GM21825 (cell line): ENCODE results near the gene ERVW-1.
A peak's percentile ranks its signal among the peaks of the same experiment; 100 is the strongest.
"Not testable (repeated sequence)": the region's sequence is repeated elsewhere in the genome, so short reads cannot be mapped to it uniquely, and the experiment has no call there.

ENCODE experiments used
- ATAC-seq: cut with Tn5 transposase; IDR thresholded peaks from one replicate; pipeline ENCODE4 v1.9.1; 2021; ENCODE audit warnings: mild to moderate bottlenecking, moderate library complexity; ENCODE audit not compliant: unreplicated experiment

The ERVW-1 gene

GRCh38 chr7:92473989-92474388 is 3.8 kb downstream of the ERVW-1 start:
- ATAC-seq = not testable (repeated sequence)

- ATAC-seq = not testable (repeated sequence)
Observed at GRCh38 chr7:92468589-92468988, 9.2 kb downstream of the ERVW-1 start.

DNA sequence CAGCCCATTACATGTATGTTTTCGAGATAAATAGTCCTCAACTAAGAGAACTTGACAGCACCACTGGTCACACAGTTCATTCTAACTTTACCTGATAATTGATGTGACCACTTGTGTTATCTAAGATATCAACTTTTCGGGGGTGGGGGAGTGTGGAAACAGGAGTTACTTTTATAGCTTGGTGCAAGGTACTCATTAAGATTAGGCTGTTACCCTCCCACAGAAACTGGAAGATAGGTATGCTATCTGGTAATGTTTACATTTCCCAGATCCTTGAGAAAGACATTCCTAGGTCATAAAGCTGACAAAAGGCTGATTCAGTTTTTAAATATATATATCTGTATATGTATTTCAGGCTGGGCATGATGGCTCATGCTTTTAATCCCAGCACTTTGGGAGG is 11.1 kb downstream of the ERVW-1 start:
- no peak for ATAC-seq

DNA sequence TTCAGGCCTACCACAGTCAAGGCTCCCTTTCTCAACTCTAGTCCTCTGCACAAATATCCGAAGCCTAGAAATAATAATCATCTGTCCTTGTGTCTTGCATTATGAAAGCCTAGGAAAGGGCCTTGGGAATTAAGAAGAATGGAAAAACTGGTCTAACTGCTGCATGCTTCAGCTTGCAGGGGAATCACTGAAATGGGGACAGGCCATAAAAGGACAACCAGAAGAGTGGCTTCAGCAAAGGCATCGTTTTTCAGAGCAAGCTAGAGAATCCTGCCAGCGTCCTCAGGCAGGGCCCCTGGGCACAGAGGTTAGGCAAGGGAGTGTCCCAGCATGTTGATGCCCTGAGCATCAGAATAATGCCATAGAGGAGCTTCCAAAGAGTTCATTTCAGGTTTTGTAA is 13.2 kb downstream of the ERVW-1 start:
- ATAC-seq = no peak

DNA sequence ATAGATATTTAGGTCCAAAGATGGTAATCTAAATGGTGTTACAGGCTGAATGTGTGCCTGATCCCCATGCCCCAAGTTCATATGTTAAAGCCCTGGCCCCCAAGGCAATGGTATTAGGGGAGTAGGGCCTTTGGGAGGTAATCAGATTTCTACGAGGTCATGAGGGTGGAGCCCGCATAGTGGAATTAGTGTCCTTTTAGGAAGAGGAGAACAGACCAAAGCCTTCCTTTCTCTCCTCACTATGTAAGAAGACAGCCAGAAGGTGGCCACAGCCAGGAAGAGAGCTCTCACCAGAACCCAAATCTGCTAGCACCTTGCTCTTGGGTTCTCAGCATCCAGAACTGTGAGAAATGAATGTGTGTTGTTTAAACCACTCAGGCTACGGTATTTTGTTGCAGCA is 15.2 kb downstream of the ERVW-1 start:
- ATAC-seq = no peak

DNA sequence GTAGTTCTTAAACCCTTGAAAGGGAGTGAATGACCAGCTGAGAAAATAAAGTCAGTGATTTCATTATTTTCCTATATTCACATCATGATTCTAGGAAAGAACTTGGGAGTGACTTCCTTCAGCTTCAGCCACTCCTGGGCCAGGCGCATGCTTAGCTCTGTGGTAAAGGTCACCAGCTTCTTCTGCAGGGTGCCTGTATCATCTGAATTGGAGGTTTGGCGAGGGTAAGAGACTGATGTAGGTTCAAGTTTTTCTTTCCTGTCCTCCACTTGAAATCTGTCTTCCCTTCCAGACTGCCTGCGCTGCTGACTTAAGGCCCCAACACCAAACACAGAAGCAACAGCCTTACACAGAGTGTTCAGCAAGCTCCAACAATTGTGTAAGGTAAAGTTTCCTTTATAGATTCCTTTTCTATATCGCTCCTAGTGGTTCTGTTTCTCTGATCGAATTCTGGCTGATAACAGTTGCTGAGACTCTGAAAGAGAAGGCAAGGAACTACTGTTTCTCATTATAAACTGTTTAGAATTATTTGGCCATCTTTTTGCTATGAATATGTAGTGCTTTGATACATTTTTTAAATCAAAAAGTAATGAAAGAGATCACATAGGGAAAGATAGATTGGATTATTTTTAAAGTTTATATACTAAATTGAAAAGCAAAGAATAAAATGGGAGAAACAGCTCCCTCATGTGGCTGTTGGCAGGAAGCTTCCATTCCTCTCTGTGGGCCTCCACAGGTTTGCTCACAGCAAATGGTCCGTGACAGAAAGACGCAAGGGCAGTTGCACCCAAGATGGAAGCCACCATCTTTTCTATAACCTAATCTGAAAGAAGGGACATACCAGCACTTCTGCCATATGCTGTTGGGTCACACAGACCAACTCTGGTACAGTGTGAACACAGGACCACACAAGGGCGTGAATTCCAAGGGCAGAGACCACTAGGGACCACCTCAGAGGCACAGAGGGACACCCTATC is 16.4 kb downstream of the ERVW-1 start:
- ATAC-seq = peak; percentile 69

DNA sequence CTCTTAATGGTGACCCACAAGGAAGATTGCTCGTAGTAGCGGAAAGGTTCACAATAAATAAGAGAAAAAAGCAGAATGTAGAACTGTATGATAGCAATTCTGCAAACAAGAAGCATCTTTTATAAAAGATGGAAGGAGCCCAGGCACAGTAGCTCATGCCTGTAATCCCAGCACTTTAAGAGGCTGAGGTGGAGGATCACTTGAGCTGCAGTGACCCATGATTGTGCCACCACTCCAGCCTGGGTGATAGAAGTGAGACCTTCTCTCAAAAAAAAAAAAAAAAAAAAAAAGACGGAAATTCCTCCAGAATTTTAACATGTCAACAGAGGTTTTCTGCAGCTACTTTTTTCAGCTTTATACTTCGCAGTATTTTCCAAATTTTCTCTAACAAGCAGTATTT is 17.2 kb downstream of the ERVW-1 start:
- ATAC-seq = no peak

DNA sequence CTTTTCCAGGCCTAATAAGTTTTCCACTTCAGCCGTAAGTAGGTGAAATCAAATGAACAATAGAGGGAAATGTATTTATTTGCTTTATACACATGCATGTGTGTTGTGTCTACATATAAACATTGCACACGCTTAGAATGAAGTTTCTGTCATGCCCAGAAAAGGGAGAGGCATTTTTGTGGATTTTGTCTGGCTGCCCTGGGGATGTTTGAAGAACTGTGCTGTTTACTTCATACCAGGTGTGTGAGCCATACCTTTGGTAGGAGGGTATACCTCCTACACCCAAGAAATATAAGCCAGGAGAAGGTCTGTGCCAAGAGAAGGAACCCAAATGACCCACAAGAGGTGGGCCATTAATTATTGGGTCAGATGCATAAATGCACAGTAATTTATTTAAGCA is 17.6 kb downstream of the ERVW-1 start:
- ATAC-seq = no peak

- no peak for ATAC-seq
Observed at GRCh38 chr7:92456236-92456635, 21.5 kb downstream of the ERVW-1 start.

- ATAC-seq = no peak
Observed at GRCh38 chr7:92451645-92452044, 26.1 kb downstream of the ERVW-1 start.

DNA sequence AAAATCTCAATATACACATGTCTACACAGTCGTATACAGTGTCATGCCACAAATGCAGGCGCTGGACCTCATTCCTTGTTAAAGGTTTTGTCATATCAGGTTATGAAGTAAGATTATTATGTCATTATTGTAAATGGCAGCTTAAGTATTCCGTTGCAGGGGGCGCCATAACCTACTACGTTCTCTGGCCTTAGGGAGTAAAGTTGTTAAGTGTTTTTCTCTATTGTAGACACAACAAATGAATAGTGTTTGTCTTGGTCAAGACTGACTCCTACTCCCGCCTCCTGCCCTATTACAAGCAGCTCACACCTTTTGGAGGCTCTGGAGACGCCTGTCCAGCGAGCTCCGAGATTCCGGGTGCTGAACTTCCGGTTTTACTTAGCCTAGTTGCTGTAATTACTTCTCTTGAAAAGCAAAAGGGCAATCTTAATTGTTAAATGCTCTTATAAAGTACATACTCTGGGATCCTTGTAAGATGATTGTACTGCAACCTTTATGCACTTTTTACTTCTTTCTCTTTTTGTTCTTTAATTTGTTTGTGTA is 29.5 kb downstream of the ERVW-1 start:
- ATAC-seq = peak; percentile 42

DNA sequence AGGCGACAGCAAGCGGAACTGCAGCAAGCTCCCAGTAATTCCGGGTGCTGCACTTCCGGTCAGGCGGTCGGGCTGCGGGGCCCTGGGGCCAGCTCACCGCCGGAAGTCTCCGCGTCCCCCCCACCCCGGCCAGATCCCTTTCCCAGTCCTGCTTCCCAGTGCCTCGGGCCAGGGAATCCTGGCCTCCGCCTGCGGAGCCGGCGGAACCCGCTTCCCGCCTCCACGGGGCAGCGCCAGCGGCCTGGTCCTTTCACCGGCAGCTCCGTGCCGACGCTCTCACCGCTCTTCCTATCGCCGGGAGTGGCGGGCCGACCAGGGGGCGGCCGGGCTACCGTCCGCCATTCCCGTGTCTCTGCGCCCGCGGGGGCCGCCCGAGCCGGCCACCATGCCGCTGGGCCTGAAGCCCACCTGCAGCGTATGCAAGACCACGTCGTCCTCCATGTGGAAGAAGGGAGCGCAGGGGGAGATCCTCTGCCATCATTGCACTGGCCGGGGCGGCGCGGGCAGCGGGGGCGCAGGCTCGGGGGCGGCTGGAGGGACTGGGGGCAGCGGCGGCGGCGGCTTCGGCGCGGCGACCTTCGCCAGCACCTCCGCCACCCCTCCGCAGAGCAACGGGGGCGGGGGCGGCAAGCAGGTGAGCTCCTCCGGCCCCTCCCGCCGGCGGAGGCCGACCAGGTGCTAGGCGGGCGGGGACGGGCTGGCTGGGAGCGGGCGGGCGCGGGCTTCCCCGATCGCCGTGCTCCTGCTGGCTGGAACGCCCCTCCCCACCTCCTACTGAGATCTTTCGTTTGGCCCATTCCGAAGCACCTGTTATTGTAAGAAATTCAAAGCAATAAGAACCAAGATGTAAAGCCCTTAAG is 30.2 kb downstream of the ERVW-1 start, which contains the start of gene GATAD1:
Gene GATAD1, plus strand, starts transcription at position 138 of the 860 bp plus-strand sequence. Its CDS starts 248 bp downstream, at position 386.
- peak; percentile 89 for ATAC-seq

GRCh38 chr7:92446869-92447344 is 30.8 kb downstream of the ERVW-1 start:
- ATAC-seq = no peak

GRCh38 chr7:92442720-92443119 is 35.0 kb downstream of the ERVW-1 start:
- not testable (repeated sequence) for ATAC-seq

DNA sequence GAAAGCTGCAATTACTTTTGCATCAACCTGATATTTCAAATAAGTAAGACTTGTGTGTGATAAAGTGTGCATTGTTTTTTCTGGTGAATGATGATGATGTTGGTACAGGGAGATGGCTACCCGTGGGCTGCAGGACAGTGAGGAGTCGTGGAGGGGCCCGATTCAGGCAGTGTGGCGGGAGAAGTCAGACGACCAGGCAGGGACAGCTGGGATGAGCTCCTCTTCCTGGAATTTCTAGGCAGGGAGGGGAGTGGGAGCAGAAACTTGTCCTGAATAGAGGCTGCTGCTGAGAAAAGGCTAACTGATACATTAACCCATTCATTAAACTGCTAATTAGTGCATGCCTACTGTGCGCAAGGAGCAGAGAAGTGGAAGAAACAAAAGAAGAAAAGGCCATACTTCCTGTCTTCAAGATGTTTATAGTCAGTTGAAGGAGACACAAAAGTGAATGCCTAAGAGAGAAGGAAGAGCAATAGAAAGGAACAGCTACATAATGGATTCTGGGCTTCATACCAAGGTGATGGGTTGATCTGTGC is 39.7 kb downstream of the ERVW-1 start:
- no peak for ATAC-seq

GRCh38 chr7:92436612-92437445 is 40.9 kb downstream of the ERVW-1 start:
- ATAC-seq = no peak

DNA sequence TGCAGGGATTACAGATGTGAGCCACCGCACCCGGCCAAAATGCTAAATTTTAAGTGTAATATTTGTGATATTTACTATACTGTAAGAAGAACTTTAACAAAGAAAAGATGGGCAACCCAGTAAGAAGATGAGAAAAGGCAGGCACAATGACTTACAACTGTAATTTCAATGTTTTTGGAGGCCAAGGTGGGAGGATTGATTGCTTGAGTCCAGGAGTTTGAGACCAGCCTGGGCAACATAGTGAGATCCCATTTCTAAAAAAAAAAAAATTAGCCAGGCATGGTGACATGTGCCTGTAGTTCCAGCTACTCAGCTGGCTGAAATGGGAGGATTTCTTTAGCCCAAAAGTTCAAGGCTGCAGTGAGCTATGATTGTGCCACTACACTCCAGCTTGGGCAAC is 42.2 kb downstream of the ERVW-1 start:
- ATAC-seq = no peak

- no peak for ATAC-seq
Observed at GRCh38 chr7:92433019-92433418, 44.7 kb downstream of the ERVW-1 start.

GRCh38 chr7:92432299-92432946 is 45.3 kb downstream of the ERVW-1 start:
- ATAC-seq = no peak
